Gastrocnemius medialis (tissue), 4 donors: ENCODE measurements around the gene PSG6.
"Not testable (repeated sequence)": the region's sequence is repeated elsewhere in the genome, so short reads cannot be mapped to it uniquely, and the experiment has no call there.

Experiments
- CTCF ChIP-seq, 5 experiments: fragments of 450-650 bp in 3 of 5; fragments of 200-600 bp in 2 of 5; sonication (generic) in 2 of 5; IDR thresholded peaks in 4 of 5; conservative IDR thresholded peaks in 1 of 5; 1 replicate in 4 of 5; 2 replicates in 1 of 5; pipeline ENCODE4 v1.5.1; 2016 to 2019; ENCODE audit warnings: antibody characterized with exemption in 5 of 5, mild to moderate bottlenecking in 3 of 5, moderate library complexity in 3 of 5
- POLR2A ChIP-seq, 2 donors: fragments of 450-650 bp; IDR thresholded peaks; one replicate each; pipeline ENCODE4 v1.6.1; 2017; ENCODE audit warnings: antibody characterized with exemption in 2 of 2, mild to moderate bottlenecking in 2 of 2, moderate library complexity in 2 of 2

- not testable (repeated sequence) for TF ChIP-seq POLR2A (IDR thresholded peaks at IDR 0.05); CTCF (IDR thresholded peaks at IDR 0.05 in 4 of 5, conservative IDR thresholded peaks at IDR 0.05 in 1 of 5)
Measured at GRCh38 chr19:42934183-42934582, 16.5 kb upstream of the PSG6 start.
